ENCODE measurements around the gene CNR1. TPM values are rescaled to one million over a fixed set of nuclear protein-coding genes. Genes with fewer than 3 reads are reported as not detected.

Gene CNR1
- total and polyA plus RNA-seq, 2 donors (not counting 3 experiments of a cell fraction or from before 2014, with no cell fraction given) = 0.06 TPM; not detected in 1

GRCh38 chr6:88179692-88180091 is 13.5 kb upstream of the CNR1 start:
- no peak overlapping the region for H3K4me3 ChIP-seq (replicated peaks in 1 of 3; ENCODE audit: insufficient read depth in 1 of 3, low read depth in 1 of 3, low read length in 3 of 3)
- no peaks in the 10 kb centered on the region for H3K27me3 ChIP-seq (ENCODE audit: control insufficient read depth in 2 of 2, insufficient read depth in 2 of 2, low read length in 2 of 2)
- no peak overlapping the region for H3K4me2 ChIP-seq (ENCODE audit: insufficient read depth, low read length)
- no peaks in the 10 kb centered on the region for H4K20me1 ChIP-seq (replicated peaks; ENCODE audit: control insufficient read depth, extremely low read depth, insufficient read depth, low read length)
- H3K79me2 ChIP-seq (ENCODE audit: control insufficient read depth, insufficient read depth, low read length) = no peaks in the 10 kb centered on the region
- ChIA-PET CTCF (no interaction called here), POLR2A (no interaction called here)
- no peak overlapping the region for H3K9ac ChIP-seq (replicated peaks; ENCODE audit: extremely low read depth, insufficient read depth, low read length)
- H2AFZ ChIP-seq (ENCODE audit: low read depth, low read length) = no peak overlapping the region
- H3K36me3 ChIP-seq (ENCODE audit: control insufficient read depth in 2 of 2, extremely low read depth in 1 of 2, insufficient read depth in 2 of 2, low read length in 2 of 2) = no peaks in the 10 kb centered on the region
- no TSS peak for BruUV-seq (replicated peaks)
- H3K9me1 ChIP-seq (replicated peaks; ENCODE audit: control insufficient read depth, extremely low read depth, insufficient read depth, low read length) = no peaks in the 10 kb centered on the region
- FAIRE-seq = no peak
- no peaks in the 10 kb centered on the region for H3K9me3 ChIP-seq (replicated peaks; ENCODE audit: control insufficient read depth, insufficient read depth, low read length)
- no peak overlapping the region for H3K27ac ChIP-seq (ENCODE audit: insufficient read depth, low read depth, low read length)
- DNase-seq (ENCODE audit: low read depth, low spot score) = no peak
- dilution Hi-C loops (cut with MboI; ENCODE audit: extremely low pct_ligation_motif_present, low sequenced_read_pairs) = no loop called here
- intact Hi-C loops (cut with micrococcal nuclease) = no loop called here
- H3K4me1 ChIP-seq (ENCODE audit: control insufficient read depth, extremely low read depth, insufficient read depth, low read length) = no peaks in the 10 kb centered on the region
- TF ChIP-seq CTCF (IDR thresholded peaks at IDR 0.05; ENCODE audit: extremely low read depth in 1 of 2, insufficient read depth in 1 of 2, low read depth in 1 of 2, low read length in 2 of 2) (no peak), POLR2AphosphoS5 (IDR thresholded peaks at IDR 0.05; ENCODE audit: insufficient read depth, low read depth, low read length) (no peak), FOS (IDR thresholded peaks at IDR 0.05; ENCODE audit: borderline replicate concordance, insufficient read depth, low read length) (no peak), POLR2A (IDR thresholded peaks at IDR 0.05; ENCODE audit: low read depth, low read length) (no peak), JUN (IDR thresholded peaks at IDR 0.05; ENCODE audit: borderline replicate concordance, insufficient read depth, insufficient read length, low read depth) (no peak), EZH2 (IDR thresholded peaks at IDR 0.05; ENCODE audit: borderline replicate concordance, low read depth, low read length, severe bottlenecking) (no peak), GATA2 (IDR thresholded peaks at IDR 0.05; ENCODE audit: insufficient read depth, insufficient read length, low read depth, low read length) (no peak), MAX (IDR thresholded peaks at IDR 0.05; ENCODE audit: insufficient read depth, insufficient read length) (no peak), MYC (IDR thresholded peaks at IDR 0.05; ENCODE audit: low read depth, low read length) (no peak)
